Endothelial cell of umbilical vein (primary cell): ENCODE results near the gene AGBL4. TPM values are rescaled to one million over a fixed set of nuclear protein-coding genes. Genes with fewer than 3 reads are reported as not detected.

Source experiments
- BruUV-seq: library from RNA; stranded (reverse); fragments of 400-500 nt; replicated peaks from 2 replicates; lab custom pipeline; 2021; lab: Mats Ljungman, UMichigan
- CTCF ChIA-PET: fragments of 300-600, 350-600 bp; sonication (Branson Sonifier 250); formaldehyde crosslinking; loops from one replicate; lab custom pipeline; 2021; ENCODE audit warnings: antibody characterized with exemption, inconsistent platforms; lab: Charles Lee
- POLR2A ChIA-PET: fragments of 300-600, 350-600 bp; sonication (Branson Sonifier 250); formaldehyde crosslinking; loops from one replicate; lab custom pipeline; 2021; ENCODE audit warnings: antibody characterized with exemption, inconsistent platforms; lab: Charles Lee
- DNase-seq: peaks from one replicate; pipeline ENCODE4 v3.0.0-alpha.2; 2011; ENCODE audit warnings: low read depth, low spot score
- FAIRE-seq: peaks from 2 replicates; lab custom pipeline; 2011; peaks lifted over from hg19 to GRCh38; lab: Jason Lieb, UNC
- H2AFZ ChIP-seq: 2 replicates; pipeline ENCODE4 v1.6.0; 2012; ENCODE audit warnings: low read depth, low read length, control low read depth, inconsistent platforms
- H3K27ac ChIP-seq: 2 replicates; pipeline ENCODE4 v1.5.1; 2011; ENCODE audit warnings: low read depth, mild to moderate bottlenecking, control low read depth, low read length, moderate library complexity; ENCODE audit not compliant: insufficient read depth
- H3K27me3 ChIP-seq, 2 experiments: 2 replicates each; pipeline versions ENCODE4 v1.6.0 to v1.6.1; 2011; ENCODE audit warnings: low read length in 2 of 2, mixed read lengths in 1 of 2; ENCODE audit not compliant: control insufficient read depth in 2 of 2, insufficient read depth in 2 of 2
- H3K36me3 ChIP-seq, 2 experiments: 2 replicates in 1 of 2; 3 replicates in 1 of 2; pipeline ENCODE4 v1.5.1; 2011; ENCODE audit warnings: low read length in 2 of 2, mild to moderate bottlenecking in 1 of 2, moderate library complexity in 1 of 2; ENCODE audit not compliant: control insufficient read depth in 2 of 2, insufficient read depth in 2 of 2; ENCODE audit errors: extremely low read depth in 1 of 2
- H3K4me1 ChIP-seq: 3 replicates; pipeline ENCODE4 v1.5.1; 2011; ENCODE audit warnings: mild to moderate bottlenecking, low read length; ENCODE audit not compliant: control insufficient read depth, insufficient read depth; ENCODE audit errors: extremely low read depth
- H3K4me2 ChIP-seq: 2 replicates; pipeline ENCODE4 v1.6.1; 2011; ENCODE audit warnings: low read length, control low read depth, mixed read lengths; ENCODE audit not compliant: insufficient read depth
- H3K4me3 ChIP-seq, 3 experiments: fragments of 200-600 bp in 1 of 3; sonication (generic), shearing (Covaris generic) in 1 of 3; replicated peaks in 1 of 3; 2 replicates each; pipeline ENCODE4 v1.5.1; 2011 to 2016; ENCODE audit warnings: control low read depth in 3 of 3, low read length in 3 of 3, mild to moderate bottlenecking in 2 of 3, inconsistent platforms in 1 of 3, low read depth in 1 of 3, moderate library complexity in 1 of 3; ENCODE audit not compliant: insufficient read depth in 1 of 3
- H3K79me2 ChIP-seq: 2 replicates; pipeline ENCODE4 v1.6.0; 2012; ENCODE audit warnings: low read length, inconsistent platforms; ENCODE audit not compliant: control insufficient read depth, insufficient read depth
- H3K9ac ChIP-seq: replicated peaks from 2 replicates; pipeline ENCODE3; 2011; ENCODE audit warnings: low read length, control low read depth; ENCODE audit not compliant: insufficient read depth; ENCODE audit errors: extremely low read depth
- H3K9me1 ChIP-seq: replicated peaks from 3 replicates; pipeline ENCODE4 v1.6.0; 2011; ENCODE audit warnings: mild to moderate bottlenecking, low read length; ENCODE audit not compliant: control insufficient read depth, insufficient read depth; ENCODE audit errors: extremely low read depth
- H3K9me3 ChIP-seq: replicated peaks from 2 replicates; pipeline ENCODE4 v1.5.1; 2012; ENCODE audit warnings: low read length, inconsistent platforms; ENCODE audit not compliant: control insufficient read depth, insufficient read depth
- H4K20me1 ChIP-seq: replicated peaks from 2 replicates; pipeline ENCODE3; 2011; ENCODE audit warnings: mild to moderate bottlenecking, low read length; ENCODE audit not compliant: control insufficient read depth, insufficient read depth; ENCODE audit errors: extremely low read depth
- CTCF ChIP-seq, 2 donors: IDR thresholded peaks; 1 replicate in 1 of 2; 2 replicates in 1 of 2; pipeline ENCODE4 v1.5.1; 2011; ENCODE audit warnings: low read length in 2 of 2, mild to moderate bottlenecking in 2 of 2, moderate library complexity in 2 of 2, control low read depth in 1 of 2, inconsistent platforms in 1 of 2, low read depth in 1 of 2; ENCODE audit not compliant: insufficient read depth in 1 of 2; ENCODE audit errors: extremely low read depth in 1 of 2
- EZH2 ChIP-seq: IDR thresholded peaks from 2 replicates; pipeline ENCODE4 v1.6.1; 2012; ENCODE audit warnings: borderline replicate concordance, low read depth, mild to moderate bottlenecking, moderate library complexity, low read length, inconsistent platforms; ENCODE audit not compliant: severe bottlenecking
- FOS ChIP-seq: IDR thresholded peaks from 2 replicates; pipeline ENCODE4 v1.6.1; 2011; ENCODE audit warnings: mild to moderate bottlenecking, low read length, moderate library complexity, borderline replicate concordance; ENCODE audit not compliant: insufficient read depth
- GATA2 ChIP-seq: IDR thresholded peaks from 2 replicates; pipeline ENCODE4 v1.7.0; 2011; ENCODE audit warnings: low read depth, mild to moderate bottlenecking, moderate library complexity, mixed read lengths, low read length; ENCODE audit not compliant: insufficient read length, insufficient read depth
- JUN ChIP-seq: IDR thresholded peaks from 2 replicates; pipeline ENCODE4 v1.6.1; 2011; ENCODE audit warnings: borderline replicate concordance, low read depth; ENCODE audit not compliant: insufficient read length, insufficient read depth
- MYC ChIP-seq: IDR thresholded peaks from one replicate; pipeline ENCODE4 v1.6.1; 2011; ENCODE audit warnings: mild to moderate bottlenecking, low read depth, low read length
- POLR2A ChIP-seq: IDR thresholded peaks from 2 replicates; pipeline ENCODE4 v1.6.1; 2012; ENCODE audit warnings: low read depth, mild to moderate bottlenecking, control low read depth, low read length
- POLR2AphosphoS5 ChIP-seq: IDR thresholded peaks from 2 replicates; pipeline ENCODE4 v1.6.1; 2012; ENCODE audit warnings: low read depth, mild to moderate bottlenecking, control low read depth, low read length, moderate library complexity; ENCODE audit not compliant: insufficient read depth
- dilution Hi-C: fragments of 300-500 bp; cut with MboI; formaldehyde crosslinking; loops from one replicate; pipeline ENCODE4 v1.15.0; 2019; ENCODE audit warnings: low sequenced_read_pairs; ENCODE audit not compliant: extremely low pct_ligation_motif_present
- intact Hi-C: fragments of 100-400 bp; cut with micrococcal nuclease; formaldehyde crosslinking; loops from one replicate; pipeline ENCODE4 v1.10.0; 2022
- polyA plus RNA-seq, 4 experiments: library from polyadenylated mRNA; depleted of rRNA in 3 of 4; stranded (reverse) in 3 of 4; unstranded in 1 of 4; fragments of >200 nt; gene quantifications; 2 replicates each; pipeline versions ENCODE4 v1.2.1 to v1.2.3, GENCODE V29; 2011 to 2012; ENCODE audit warnings: missing spikeins in 1 of 4
- total RNA-seq: library from RNA; stranded (reverse); gene quantifications from 2 replicates; pipeline ENCODE4 v1.2.3, GENCODE V29; 2021

AGBL4 gene
- total and polyA plus RNA-seq, 2 donors (not counting 3 experiments of a cell fraction or from before 2014, with no cell fraction given): not detected

GRCh38 chr1:48808496-48808895, 1215.3 kb downstream of the AGBL4 start:
- DNase-seq: no peak
- Histone ChIP-seq H3K4me3 (no peak overlapping the region), H3K27me3 (no peaks in the 10 kb centered on the region), H3K36me3 (no peaks in the 10 kb centered on the region), H3K9me1 (no peaks in the 10 kb centered on the region), H3K79me2 (no peaks in the 10 kb centered on the region), H3K9ac (no peak overlapping the region), H3K27ac (no peak overlapping the region), H3K4me2 (no peak overlapping the region), H2AFZ (no peak overlapping the region), H3K9me3 (no peaks in the 10 kb centered on the region), H3K4me1 (no peaks in the 10 kb centered on the region), H4K20me1 (no peaks in the 10 kb centered on the region)
- FAIRE-seq: no peak
- BruUV-seq: no TSS peak
- dilution Hi-C loops: no loop called here
- TF ChIP-seq POLR2AphosphoS5: no peak
- no peak for TF ChIP-seq GATA2
- no peak for TF ChIP-seq MYC
- no peak for TF ChIP-seq JUN
- TF ChIP-seq EZH2: no peak
- TF ChIP-seq POLR2A: no peak
- no peak for TF ChIP-seq FOS
- intact Hi-C loops: no loop called here
- POLR2A ChIA-PET: no interaction called here
- CTCF ChIA-PET: no interaction called here

GRCh38 chr1:48807554-48808260, 1216.0 kb downstream of the AGBL4 start:
- intact Hi-C loops (no loop called here), dilution Hi-C loops (no loop called here)
- Histone ChIP-seq H3K4me3 (no peak overlapping the region), H3K9ac (no peak overlapping the region), H3K27ac (no peak overlapping the region), H3K9me1 (no peaks in the 10 kb centered on the region), H4K20me1 (no peaks in the 10 kb centered on the region), H3K27me3 (no peaks in the 10 kb centered on the region), H3K9me3 (no peaks in the 10 kb centered on the region), H3K79me2 (no peaks in the 10 kb centered on the region), H2AFZ (no peak overlapping the region), H3K4me1 (no peaks in the 10 kb centered on the region), H3K4me2 (no peak overlapping the region), H3K36me3 (no peaks in the 10 kb centered on the region)
- ChIA-PET POLR2A (no interaction called here), CTCF (no interaction called here)
- BruUV-seq: no TSS peak
- no peak for TF ChIP-seq POLR2AphosphoS5
- no peak for TF ChIP-seq EZH2
- TF ChIP-seq CTCF (IDR thresholded peaks at IDR 0.05; ENCODE audit: extremely low read depth in 1 of 2, insufficient read depth in 1 of 2, low read depth in 1 of 2, low read length in 2 of 2): no peak
- FAIRE-seq (no peak), DNase-seq (no peak)
